Bronchial epithelial cell (primary cell): ENCODE measurements around the gene PIP5KL1. TPM values are rescaled to one million over a fixed set of nuclear protein-coding genes. Genes with fewer than 3 reads are reported as not detected.
"Not testable (repeated sequence)": the region's sequence is repeated elsewhere in the genome, so short reads cannot be mapped to it uniquely, and the experiment has no call there.

Source experiments
- DNase-seq: peaks from one replicate; pipeline ENCODE4 v3.0.0-alpha.2; 2010; ENCODE audit warnings: low read depth
- FAIRE-seq: peaks from 2 replicates; lab custom pipeline; 2011; peaks lifted over from hg19 to GRCh38; lab: Jason Lieb, UNC
- H3K27me3 ChIP-seq: 2 replicates; pipeline ENCODE4 v1.5.1; 2011; ENCODE audit warnings: low read length; ENCODE audit not compliant: control insufficient read depth, insufficient read depth
- H3K36me3 ChIP-seq: 2 replicates; pipeline ENCODE4 v1.5.1; 2011; ENCODE audit warnings: low read length; ENCODE audit not compliant: control insufficient read depth, insufficient read depth
- H3K4me3 ChIP-seq: 2 replicates; pipeline ENCODE4 v1.5.1; 2011; ENCODE audit warnings: mild to moderate bottlenecking, low read depth, low read length, control low read depth
- CTCF ChIP-seq: IDR thresholded peaks from 2 replicates; pipeline ENCODE4 v1.5.1; 2011; ENCODE audit warnings: mild to moderate bottlenecking, moderate library complexity, low read length, control low read depth, inconsistent platforms; ENCODE audit not compliant: insufficient read depth, severe bottlenecking
- total RNA-seq: library from RNA; depleted of rRNA; stranded (reverse); fragments of >200 nt; gene quantifications from 2 replicates; pipeline ENCODE4 v1.2.1, GENCODE V29; 2014

Gene PIP5KL1
- total RNA-seq, 1 donor from 2014 or later: 2.1 TPM

GRCh38 chr9:127885508-127886281 is 44.9 kb downstream of the PIP5KL1 start:
- Histone ChIP-seq H3K36me3 (peaks cover 16% of the 10 kb centered on the region), H3K4me3 (no peak overlapping the region), H3K27me3 (no peaks in the 10 kb centered on the region)
- DNase-seq: no peak
- FAIRE-seq: no peak
- TF ChIP-seq CTCF: no peak

GRCh38 chr9:127884976-127885490 is 45.5 kb downstream of the PIP5KL1 start:
- FAIRE-seq (no peak), DNase-seq (no peak)
- H3K27me3 ChIP-seq: no peaks in the 10 kb centered on the region
- H3K36me3 ChIP-seq: peaks cover 9% of the 10 kb centered on the region
- no peak for TF ChIP-seq CTCF
- H3K4me3 ChIP-seq: no peak overlapping the region

- DNase-seq (no peak), FAIRE-seq (no peak)
- no peak for TF ChIP-seq CTCF
- Histone ChIP-seq H3K36me3 (peaks cover 9% of the 10 kb centered on the region), H3K4me3 (no peak overlapping the region), H3K27me3 (no peaks in the 10 kb centered on the region)
These were observed 46.1 kb downstream of the PIP5KL1 start for GRCh38 chr9:127884427-127884911.

GRCh38 chr9:127883959-127884358 is 46.6 kb downstream of the PIP5KL1 start:
- no peak for FAIRE-seq
- no peak for TF ChIP-seq CTCF

GRCh38 chr9:127881715-127882114 is 48.9 kb downstream of the PIP5KL1 start:
- not testable (repeated sequence) for DNase-seq, H3K36me3 ChIP-seq, H3K27me3 ChIP-seq, FAIRE-seq, H3K4me3 ChIP-seq

More at GRCh38 chr9:127883959-127884358, 46.6 kb downstream of the PIP5KL1 start:
- H3K36me3 ChIP-seq: peaks cover 9% of the 10 kb centered on the region
- no peak overlapping the region for H3K4me3 ChIP-seq
- no peaks in the 10 kb centered on the region for H3K27me3 ChIP-seq
- no peak for DNase-seq

GRCh38 chr9:127880143-127880542 is 50.4 kb downstream of the PIP5KL1 start:
- no peak overlapping the region for H3K4me3 ChIP-seq
- no peak for TF ChIP-seq CTCF
- no peak for FAIRE-seq
- DNase-seq: no peak
- no peaks in the 10 kb centered on the region for H3K36me3 ChIP-seq
- no peaks in the 10 kb centered on the region for H3K27me3 ChIP-seq
